ENCODE measurements around the gene PRF1. TPM values are rescaled to one million over a fixed set of nuclear protein-coding genes. Genes with fewer than 3 reads are reported as not detected.

PRF1 gene
- polyA plus RNA-seq, 1 experiment: not detected

DNA sequence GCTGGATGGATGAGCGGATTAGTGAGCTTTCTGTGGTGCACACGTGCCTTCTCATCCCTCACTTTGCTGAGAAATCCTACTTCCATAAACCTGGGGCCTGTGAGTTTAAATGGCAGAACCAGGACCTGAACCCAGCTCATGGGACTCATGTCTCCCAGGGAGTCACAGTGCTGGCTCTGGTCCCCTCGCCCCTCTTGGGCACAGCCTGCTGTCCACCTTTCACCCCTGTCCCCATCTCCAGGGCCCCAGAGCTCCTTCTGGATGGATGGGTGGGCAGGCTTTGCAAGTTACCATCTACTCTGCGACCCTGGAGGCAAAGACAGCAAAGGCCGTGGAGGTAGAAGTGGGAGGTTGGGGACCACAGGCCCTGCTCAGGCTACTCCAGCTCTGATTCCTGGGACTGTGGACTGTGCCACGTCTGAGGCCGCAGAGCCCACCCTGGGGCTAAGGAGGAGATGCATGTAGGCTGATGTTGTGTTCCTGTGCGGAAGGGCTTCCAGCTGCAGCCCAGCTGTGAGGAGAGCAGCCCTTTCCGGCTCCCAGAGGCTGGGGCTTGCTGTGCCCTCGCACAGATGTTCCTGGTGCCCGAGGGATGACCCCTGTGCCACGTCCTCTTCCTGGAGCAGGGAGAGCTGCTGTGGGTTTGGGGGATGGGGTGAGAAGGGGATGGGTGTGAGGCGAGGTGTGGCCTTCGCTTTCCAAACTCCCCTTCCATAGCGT lies 40.3 kb downstream of the PRF1 start:
- CTCF ChIA-PET: interaction anchor here (0.8 to 5.3 kb wide), 3 partner anchors 13 to 198 kb away, joined by 3 to 59 read pairs (median 4); no protein-coding TSS in a partner anchor
- no peak for DNase-seq (ENCODE audit: low read depth, low spot score)

GRCh38 chr10:70561558-70561957 lies 41.0 kb downstream of the PRF1 start:
- POLR2A ChIA-PET: no interaction called here
- Histone ChIP-seq H3K9me3 (ENCODE audit: control insufficient read depth, insufficient read depth, low read length) (no peaks in the 10 kb centered on the region), H3K4me3 (ENCODE audit: low read depth, low read length) (no peak overlapping the region), H3K27ac (ENCODE audit: low read depth, low read length) (no peak overlapping the region), H3K27me3 (ENCODE audit: control insufficient read depth, insufficient read depth, low read length) (peaks cover 6% of the 10 kb centered on the region)
- DNase-seq (ENCODE audit: low read depth, low spot score): no peak
- TF ChIP-seq, protein P1, sequence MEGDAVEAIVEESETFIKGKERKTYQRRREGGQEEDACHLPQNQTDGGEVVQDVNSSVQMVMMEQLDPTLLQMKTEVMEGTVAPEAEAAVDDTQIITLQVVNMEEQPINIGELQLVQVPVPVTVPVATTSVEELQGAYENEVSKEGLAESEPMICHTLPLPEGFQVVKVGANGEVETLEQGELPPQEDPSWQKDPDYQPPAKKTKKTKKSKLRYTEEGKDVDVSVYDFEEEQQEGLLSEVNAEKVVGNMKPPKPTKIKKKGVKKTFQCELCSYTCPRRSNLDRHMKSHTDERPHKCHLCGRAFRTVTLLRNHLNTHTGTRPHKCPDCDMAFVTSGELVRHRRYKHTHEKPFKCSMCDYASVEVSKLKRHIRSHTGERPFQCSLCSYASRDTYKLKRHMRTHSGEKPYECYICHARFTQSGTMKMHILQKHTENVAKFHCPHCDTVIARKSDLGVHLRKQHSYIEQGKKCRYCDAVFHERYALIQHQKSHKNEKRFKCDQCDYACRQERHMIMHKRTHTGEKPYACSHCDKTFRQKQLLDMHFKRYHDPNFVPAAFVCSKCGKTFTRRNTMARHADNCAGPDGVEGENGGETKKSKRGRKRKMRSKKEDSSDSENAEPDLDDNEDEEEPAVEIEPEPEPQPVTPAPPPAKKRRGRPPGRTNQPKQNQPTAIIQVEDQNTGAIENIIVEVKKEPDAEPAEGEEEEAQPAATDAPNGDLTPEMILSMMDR (IDR thresholded peaks at IDR 0.05; ENCODE audit: low read depth, low read length): no peak
- CTCF ChIA-PET: interaction anchor here (0.6 to 5.3 kb wide), 3 partner anchors 12 to 198 kb away, joined by 3 to 59 read pairs (median 4); no protein-coding TSS in a partner anchor

More for the DNA sequence above, 40.3 kb downstream of the PRF1 start:
- Histone ChIP-seq H3K27ac (ENCODE audit: low read depth, low read length) (no peak overlapping the region), H3K9me3 (ENCODE audit: control insufficient read depth, insufficient read depth, low read length) (no peaks in the 10 kb centered on the region), H3K27me3 (ENCODE audit: control insufficient read depth, insufficient read depth, low read length) (peaks cover 4% of the 10 kb centered on the region), H3K4me3 (ENCODE audit: low read depth, low read length) (no peak overlapping the region)
- TF ChIP-seq, protein P1 (IDR thresholded peaks at IDR 0.05; ENCODE audit: low read depth, low read length): no peak
- POLR2A ChIA-PET: no interaction called here

DNA sequence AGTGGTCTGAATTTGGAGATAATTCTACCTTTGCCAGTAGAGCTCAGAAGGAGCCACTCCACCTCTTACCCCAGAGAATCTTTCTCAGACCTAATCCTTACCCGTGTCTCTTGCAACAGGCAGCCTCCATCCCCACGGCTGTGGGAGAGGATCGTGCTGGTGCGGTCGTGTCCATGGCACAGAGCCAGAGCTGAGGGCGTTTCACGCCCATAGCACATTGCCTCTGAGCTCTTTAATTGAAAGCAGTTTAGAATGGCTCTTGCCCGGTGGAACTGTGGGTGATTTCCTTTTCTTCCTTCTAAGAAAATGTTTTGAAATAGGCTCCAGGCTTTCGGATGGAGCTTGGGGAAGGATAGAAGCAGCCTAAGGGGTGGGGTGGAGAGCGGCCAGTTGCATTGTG lies 41.5 kb downstream of the PRF1 start:
- CTCF ChIA-PET: interaction anchor here (0.6 to 5.3 kb wide), 5 partner anchors 11 to 199 kb away, joined by 3 to 59 read pairs (median 4); no protein-coding TSS in a partner anchor
- H3K27ac ChIP-seq (ENCODE audit: low read depth, low read length): no peak overlapping the region

GRCh38 chr10:70560511-70560941 lies 42.0 kb downstream of the PRF1 start:
- Histone ChIP-seq H3K27me3 (ENCODE audit: control insufficient read depth, insufficient read depth, low read length) (peaks cover 2% of the 10 kb centered on the region), H3K4me3 (ENCODE audit: low read depth, low read length) (no peak overlapping the region), H3K9me3 (ENCODE audit: control insufficient read depth, insufficient read depth, low read length) (no peaks in the 10 kb centered on the region), H3K27ac (ENCODE audit: low read depth, low read length) (no peak overlapping the region)
- TF ChIP-seq, protein P1 (IDR thresholded peaks at IDR 0.05; ENCODE audit: low read depth, low read length): no peak
- POLR2A ChIA-PET: interaction anchor here (0.7 kb wide), 1 partner anchor 92 kb away, joined by 3 read pairs; no protein-coding TSS in a partner anchor
- CTCF ChIA-PET: interaction anchor here (0.6 to 5.3 kb wide), 9 partner anchors 10 to 319 kb away, joined by 3 to 59 read pairs (median 4); no protein-coding TSS in a partner anchor
- DNase-seq (ENCODE audit: low read depth, low spot score): no peak

More for the DNA sequence above, 41.5 kb downstream of the PRF1 start:
- TF ChIP-seq, protein P1 (IDR thresholded peaks at IDR 0.05; ENCODE audit: low read depth, low read length): no peak
- POLR2A ChIA-PET: no interaction called here
- no peak overlapping the region for H3K4me3 ChIP-seq (ENCODE audit: low read depth, low read length)
- peaks cover 3% of the 10 kb centered on the region for H3K27me3 ChIP-seq (ENCODE audit: control insufficient read depth, insufficient read depth, low read length)
- no peaks in the 10 kb centered on the region for H3K9me3 ChIP-seq (ENCODE audit: control insufficient read depth, insufficient read depth, low read length)
- no peak for DNase-seq (ENCODE audit: low read depth, low spot score)

- Histone ChIP-seq H3K27ac (ENCODE audit: low read depth, low read length) (no peak overlapping the region), H3K9me3 (ENCODE audit: control insufficient read depth, insufficient read depth, low read length) (no peaks in the 10 kb centered on the region), H3K27me3 (ENCODE audit: control insufficient read depth, insufficient read depth, low read length) (peaks cover 2% of the 10 kb centered on the region), H3K4me3 (ENCODE audit: low read depth, low read length) (no peak overlapping the region)
- TF ChIP-seq, protein P1 (IDR thresholded peaks at IDR 0.05; ENCODE audit: low read depth, low read length): no peak
- ChIA-PET POLR2A (interaction anchor here (0.7 kb wide), 1 partner anchor 93 kb away, joined by 3 read pairs; no protein-coding TSS in a partner anchor), CTCF (interaction anchor here (0.6 to 5.3 kb wide), 12 partner anchors 10 to 320 kb away, joined by 3 to 59 read pairs (median 4); no protein-coding TSS in a partner anchor)
- DNase-seq (ENCODE audit: low read depth, low spot score): no peak
Measured at GRCh38 chr10:70559861-70560260, 42.7 kb downstream of the PRF1 start.

All from AG04450 (cell line).